ENCODE data around the gene ARSH. TPM values are rescaled to one million over a fixed set of nuclear protein-coding genes. Genes with fewer than 3 reads are reported as not detected.

ARSH gene
- total RNA-seq = not detected in 2 replicates

GRCh38 chrX:3006495-3006894 is at the start of gene ARSH:
TSS of gene ARSH (plus strand) at chrX:3006546. CDS start at chrX:3006613, 67 bp downstream.

Small RNAs within 50 kb of the gene (small RNA-seq; reads per million reads assigned to genes)
- not detected for gene RN7SL578P

Other genes with a start within 250 kb of the ARSH start
- gene GYG2, start 177.6 kb upstream of the ARSH start, total RNA-seq = 0.61 and 0.97 TPM in 2 replicates
- 30.4 and 32.0 TPM in 2 replicates for gene ARSD, start 77.2 kb upstream of the ARSH start, total RNA-seq
- gene ARSF, start 34.9 kb downstream of the ARSH start, total RNA-seq = not detected in 2 replicates

Measured in hair follicle dermal papilla cell (primary cell).